Stimulated activated CD8-positive, alpha-beta memory T cell treated with anti-CD3 and anti-CD28 coated beads, Interleukin-12 subunit alpha, Interleukin-12 subunit beta, amount 100 ng/mL, for 24 hours (primary cell): ENCODE data around the gene CDH22.
A peak's percentile ranks its signal among the peaks of the same experiment; 100 is the strongest.

Experiments used
- DNase-seq: peaks from one replicate; pipeline ENCODE4 v3.0.0-alpha.2; 2020; ENCODE audit errors: extremely low read depth

The CDH22 gene

DNA sequence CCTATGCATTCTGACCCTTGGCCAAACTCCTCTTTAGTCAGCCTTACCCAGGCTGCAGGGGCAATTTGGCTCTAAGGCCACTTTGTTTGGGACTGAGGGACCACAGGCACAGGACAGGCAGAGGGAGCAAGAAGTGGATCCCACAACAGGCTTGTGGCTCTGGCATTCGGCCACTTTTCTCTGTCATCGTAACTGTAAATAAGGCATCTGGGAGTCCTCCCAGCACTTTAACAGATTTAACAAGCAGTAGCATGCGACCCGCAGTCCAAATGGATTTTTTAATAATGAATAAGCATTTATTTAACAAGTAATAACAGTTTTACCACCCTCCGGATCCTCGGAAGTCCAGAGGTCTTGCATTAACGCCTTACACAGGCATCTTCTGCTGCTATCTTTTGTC is 16.1 kb upstream of the CDH22 start:
- no peak for DNase-seq

DNA sequence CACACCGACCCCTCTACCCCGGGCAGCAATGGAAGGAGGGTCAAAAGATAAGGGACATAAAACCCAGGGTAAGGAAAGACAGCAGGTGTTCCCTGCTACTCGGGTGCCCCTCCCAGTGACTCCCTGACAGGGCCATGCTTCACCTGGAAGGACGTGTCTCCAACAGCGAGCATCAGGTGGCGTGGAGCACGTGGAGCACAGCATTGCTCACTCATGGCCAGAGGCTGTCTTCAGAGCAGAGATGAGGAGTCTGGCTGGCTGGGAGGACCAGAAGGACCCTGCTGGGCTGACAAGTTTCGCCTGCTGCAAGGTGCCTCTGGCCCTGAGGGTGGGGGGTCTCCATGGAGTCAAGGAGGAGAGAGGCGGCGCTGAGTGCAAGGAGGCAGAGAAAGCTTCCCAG is 15.3 kb upstream of the CDH22 start:
- no peak for DNase-seq

DNA sequence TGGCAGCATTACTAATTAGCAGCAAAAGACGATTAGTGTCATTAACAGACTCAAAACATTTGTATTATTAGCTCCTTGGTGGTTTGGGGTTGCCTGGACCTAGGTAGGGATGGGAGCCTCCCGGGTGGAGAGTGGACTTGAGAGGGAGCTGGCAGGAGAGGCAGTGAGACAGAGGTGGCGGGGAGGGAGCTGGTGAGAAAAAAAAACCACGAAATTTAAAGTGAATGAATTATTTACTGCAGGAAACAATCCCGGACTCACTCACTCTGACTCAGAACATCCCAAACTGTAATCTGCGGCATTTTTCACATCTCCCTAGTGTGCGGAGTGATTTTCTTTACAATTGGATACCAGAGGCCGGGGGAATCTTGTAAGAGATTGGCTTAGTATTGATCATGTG is 14.3 kb upstream of the CDH22 start:
- DNase-seq = no peak

DNA sequence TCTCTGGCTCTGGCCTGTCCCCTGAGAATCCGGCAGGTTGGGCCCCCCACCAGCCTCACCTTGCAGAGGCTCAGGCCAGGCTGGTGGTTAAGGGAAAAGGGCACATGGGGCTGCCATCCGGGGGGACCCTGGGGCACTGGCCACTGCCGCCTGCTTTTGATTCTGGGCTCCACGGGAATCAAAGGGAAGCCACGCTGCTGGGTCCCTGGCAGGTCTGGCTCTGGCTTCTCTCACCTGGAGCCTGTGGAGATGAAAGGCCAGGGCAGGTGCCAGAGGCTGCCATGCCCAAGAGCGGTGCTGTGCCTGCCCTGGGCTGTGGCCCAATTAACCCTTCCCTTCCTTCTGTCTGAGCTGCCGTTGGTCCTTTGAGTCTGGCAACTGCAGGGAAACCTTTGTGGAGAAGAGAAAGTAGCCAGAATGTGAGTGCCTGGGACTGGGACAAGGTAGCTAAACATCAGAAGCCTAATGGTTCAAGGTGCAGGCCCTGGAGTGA is 9.4 kb upstream of the CDH22 start:
- DNase-seq = no peak

DNA sequence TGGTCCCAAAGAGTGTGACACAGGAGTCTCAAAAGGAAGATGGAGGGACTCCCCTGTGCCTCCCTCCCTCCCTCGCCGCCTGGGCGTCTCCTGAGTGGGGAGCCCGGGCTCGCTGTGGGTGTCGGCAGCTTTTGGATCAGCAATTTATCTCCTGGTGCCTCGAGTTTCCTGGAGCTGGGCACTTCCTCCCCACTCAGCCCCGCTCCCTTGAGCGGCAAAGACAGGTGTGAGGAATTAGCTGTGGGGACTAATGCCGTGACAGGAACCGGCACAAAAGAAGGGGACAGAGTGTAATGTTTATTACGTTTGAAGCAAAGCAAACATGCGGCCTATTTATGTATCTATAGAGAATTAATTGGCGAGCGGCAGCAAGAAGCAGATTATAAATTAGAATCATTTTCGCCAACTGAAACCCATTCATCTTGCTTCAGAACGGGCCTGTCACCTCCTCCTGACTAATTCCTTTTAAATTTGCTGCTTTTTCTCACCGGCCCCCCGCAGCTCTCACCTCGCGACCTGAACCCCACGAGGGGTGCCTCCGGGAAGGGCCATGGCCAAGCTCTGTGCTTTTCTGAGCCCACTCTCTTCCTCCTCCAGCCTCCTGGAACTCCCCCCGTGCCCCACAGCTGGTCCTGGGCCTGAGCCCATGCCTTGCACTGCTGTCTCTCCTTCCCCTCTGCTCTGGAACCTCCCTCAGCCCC is 8.8 kb upstream of the CDH22 start:
- no peak for DNase-seq

DNA sequence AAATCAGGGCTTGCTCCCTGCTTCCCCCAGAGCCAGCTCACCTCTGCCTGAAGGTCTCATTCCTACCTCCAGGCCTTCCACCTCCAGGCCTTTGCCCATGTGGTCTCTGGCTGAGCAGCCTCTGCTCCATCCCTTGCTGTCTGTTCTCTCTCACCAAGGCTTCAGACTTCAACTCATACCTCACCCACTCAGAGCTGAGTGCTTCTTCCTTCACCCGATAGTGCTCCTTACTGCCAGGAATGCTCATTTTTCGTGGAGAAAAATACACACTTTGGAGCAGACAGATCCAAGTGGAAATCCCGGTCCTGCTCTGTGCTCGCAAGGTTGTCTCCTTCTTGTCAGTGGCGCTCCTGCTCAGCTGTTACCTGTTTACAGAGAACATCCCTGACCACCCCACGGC is 7.0 kb upstream of the CDH22 start:
- DNase-seq = no peak

DNA sequence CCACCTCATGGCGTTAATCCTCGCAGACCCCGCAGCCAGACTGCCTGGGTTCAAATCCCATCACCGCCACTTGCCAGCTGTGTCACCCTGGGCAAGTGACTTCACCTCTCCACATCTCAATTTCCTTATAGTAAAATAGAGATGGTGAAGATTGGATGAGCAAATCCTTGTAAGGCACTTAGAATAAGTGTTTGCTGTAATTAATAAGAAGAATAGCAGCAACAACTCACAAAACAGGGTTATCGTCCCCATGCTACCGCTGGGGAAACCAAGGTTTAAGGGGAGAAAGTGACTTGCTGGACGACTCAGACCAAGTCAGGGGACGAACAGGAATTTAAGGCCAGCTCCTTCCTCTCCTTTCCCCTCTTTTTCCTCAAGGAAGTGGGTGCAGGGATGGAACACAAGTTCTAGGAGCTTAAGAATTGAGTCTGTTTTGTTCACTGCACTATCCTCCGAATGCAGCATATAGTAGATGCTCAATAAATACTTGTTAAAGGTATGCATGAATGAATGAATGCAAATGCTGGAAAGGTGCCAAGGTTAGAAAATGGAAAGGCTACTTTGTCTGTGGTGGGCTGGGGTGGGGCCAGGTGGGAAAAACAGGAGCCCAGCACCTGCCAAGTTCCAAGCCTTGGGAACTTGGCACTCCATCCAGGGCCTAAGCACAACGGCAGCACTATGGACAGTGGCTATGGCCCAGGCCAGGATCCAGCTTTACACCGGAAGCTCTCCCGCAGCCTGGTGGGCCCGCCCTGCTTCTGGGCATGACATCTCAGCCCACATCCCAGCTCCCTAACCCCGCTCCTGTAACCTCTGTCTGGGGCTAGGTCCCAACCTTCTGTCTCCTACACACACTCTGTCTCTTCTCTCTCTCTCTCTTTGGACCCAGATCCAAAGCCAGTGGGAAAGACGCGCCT is 4.9 kb upstream of the CDH22 start:
- DNase-seq = no peak

DNA sequence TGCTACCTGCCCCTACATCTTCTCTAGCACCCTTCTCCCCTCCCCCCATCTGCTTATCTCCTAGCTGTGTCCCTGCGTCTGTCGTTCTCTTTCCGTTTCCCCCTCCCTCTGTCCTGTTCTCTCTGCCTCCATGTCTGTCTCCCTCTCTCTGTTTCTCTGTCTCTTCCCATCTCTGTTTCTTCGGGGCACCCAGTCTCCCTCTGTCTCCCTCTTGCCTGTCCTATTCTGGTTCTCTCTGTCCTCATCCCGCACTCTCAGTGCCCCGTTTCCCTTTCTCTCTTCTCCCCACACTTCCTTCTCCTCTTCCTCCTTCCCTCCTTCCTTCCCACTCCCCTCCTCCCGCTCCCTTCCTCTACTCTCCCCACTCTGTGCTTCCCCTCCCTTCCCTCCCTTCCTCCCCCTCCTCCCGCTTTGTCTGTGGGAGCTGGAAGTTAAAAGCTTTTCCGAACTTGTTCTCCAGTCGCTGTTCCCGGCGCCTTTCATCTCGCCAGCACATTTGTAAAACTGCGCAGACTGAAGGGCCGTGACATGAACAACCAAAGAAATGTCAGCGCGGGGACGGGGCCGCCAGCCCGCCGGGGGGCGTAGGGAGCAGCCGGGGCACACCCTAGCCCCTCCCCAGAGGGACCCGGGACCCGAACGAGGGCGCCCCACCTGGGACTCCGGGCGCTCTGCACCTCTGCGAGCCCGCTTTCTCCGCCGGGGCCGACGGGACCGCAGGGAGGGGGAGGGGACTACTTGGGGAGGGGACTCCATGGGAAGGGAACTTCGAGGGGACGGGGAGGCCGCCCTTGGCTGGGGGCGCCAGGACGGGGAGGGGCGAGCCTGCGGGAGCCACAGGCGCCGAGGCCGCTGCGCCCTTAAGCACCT is 4.0 kb upstream of the CDH22 start:
- no peak for DNase-seq

DNA sequence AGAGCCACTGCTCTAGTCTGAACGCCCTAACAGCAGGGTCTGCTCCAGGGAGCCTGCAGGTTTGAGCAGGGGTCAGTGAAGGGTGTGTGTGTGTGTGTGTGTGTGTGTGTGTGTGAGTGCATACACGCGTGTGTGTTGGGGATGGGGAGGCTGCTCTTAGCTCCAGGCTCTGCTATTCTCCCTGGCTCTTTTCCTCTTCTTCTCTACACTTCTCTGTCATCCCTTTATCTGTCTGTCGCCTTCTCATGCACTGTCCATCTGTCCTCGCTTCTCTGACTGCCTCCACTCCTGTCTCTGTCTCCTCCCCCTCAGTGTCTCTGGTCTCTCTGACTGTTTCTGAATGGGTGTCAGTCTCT is 3.4 kb upstream of the CDH22 start:
- no peak for DNase-seq

DNA sequence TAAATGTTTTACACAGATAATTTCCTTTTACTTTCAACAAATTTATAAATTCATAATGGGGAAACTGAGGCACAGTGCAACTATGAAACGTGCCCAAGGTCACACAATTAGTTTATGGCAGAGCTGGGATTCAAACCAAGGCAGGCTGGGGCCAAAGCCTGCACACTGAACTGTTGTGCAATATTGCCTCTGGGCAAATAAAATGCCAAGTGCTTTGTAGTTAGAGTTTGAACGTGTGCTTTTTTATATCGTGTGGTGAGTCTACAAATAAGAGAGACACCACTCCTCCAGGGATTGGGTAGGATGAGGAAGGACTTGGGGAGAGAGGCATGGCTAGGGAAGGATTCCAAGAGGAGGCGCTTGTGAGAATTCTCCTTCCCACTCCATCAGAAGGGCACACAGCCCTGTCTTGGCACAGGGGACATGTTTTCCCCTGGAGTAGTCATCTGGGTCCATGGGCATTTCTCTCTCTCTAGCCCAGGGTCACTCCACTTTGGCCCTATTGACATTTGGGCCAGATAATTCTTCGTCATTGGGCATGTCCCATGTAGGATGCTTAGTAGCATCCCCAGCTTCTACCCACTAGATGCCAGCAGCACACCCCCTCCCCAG is 2.8 kb upstream of the CDH22 start:
- DNase-seq = no peak

DNA sequence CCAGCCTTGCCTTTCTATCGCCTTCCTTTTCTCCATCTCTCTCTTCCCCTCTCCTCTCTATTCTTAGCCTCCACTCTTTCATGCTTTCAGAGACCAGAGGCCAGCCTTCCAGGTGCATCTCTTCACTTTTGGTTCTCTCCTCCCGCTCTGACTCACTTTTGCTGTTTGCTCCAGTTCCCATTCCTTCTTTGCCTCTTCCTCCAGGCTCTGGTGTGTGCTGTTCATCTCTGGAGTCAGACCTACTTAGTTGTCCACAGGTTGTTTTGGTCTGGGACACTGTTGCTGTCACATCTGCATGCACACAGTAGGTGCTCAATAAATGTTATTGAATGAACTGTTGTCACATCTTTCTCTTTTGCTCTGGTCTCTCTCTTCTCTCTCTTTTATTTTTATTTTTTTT is 1.6 kb upstream of the CDH22 start:
- DNase-seq = no peak

DNA sequence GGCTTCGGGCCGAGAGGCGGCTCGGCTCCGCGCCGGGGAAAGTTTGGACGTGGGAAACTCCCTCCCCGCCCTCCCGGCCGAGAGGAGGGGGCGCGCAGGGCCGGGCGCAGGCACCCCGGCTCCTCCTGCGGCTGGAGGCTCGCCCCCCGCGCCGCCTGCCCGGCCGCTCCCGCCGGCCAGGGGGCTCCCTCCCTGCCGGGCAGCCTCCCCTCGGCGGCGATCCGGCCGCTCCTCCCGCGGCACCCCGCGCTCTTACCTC is 370 bp downstream of the CDH22 start:
- no peak for DNase-seq

DNA sequence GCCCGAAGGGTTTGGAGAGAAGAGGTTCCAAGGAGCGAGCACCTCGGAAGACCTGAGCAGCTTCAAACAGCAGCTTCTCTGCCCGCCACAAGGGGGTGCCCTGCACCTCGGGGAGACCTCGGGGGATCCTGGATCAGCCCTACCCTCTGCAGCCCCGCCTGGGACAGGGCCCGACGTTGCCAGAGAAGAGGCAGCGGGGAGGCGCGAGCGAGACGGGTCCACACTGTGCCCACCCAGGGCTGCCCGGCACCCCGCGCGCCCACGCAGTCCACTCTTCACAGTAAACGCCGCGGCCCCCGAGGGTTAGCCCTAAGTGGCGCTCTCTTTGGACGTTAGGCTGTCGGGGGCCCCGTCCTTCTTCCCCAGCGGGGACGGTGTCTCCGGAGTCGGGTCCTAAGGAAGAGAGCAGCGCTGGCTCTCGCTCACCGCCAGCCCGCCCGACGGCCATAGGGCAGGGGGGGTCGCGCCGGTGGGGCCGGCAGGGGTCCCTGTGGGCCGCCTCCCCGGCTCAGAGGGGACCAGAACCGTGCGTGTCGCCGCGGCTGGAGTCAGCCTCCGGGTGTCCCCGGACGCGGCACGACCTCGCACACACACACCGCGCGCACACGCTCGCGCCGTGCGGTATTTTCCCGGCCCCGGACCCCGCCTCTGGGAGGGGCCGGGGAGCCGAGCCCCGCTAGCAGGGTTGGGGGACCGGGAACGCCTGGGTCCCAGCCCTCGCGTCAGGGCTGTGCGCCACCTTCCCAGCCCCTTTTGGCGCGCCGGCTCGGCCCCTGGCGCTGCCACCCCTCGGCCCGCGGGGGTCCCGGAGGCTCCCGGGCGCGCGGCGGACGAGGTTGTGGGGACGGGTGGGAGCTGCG is 929 bp downstream of the CDH22 start:
- peak; percentile 51 for DNase-seq

DNA sequence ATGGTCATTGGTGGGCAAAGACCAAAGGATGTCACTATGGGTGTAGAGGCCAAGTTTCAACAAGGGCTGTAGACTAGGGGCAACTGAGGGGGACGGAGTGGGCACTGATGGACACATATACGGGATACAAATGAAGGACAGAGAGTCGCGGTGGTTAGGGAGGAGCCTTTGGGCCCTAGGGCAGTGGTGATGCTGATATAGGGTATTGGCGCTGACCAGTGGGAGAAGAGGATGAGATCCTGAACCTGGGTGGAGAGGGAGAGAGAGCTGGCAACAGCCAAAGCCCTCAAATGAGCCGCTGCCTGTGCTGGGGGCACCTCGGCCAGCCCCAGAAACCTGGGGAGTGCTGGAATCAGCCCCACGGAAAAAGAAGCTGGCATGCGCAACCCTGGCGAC is 1.6 kb downstream of the CDH22 start:
- DNase-seq = no peak

DNA sequence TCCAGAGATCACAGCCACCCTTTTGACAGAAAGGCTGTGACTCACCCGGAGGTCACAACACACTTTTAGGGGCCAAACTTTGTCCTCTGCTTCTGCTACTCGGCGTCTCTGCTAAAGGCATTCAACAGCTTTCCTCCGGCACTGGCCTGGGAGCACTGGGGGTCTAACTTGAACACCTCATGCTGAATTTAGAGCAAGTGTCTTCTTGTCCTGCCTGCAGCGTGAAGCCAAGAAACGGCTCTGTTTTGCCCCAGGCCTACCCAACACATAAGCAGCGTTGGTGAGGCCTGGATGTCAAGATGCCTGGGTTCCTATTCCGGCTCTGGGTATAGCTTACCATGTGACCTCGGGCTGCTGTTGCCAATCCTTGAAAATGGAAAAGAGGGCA is 2.3 kb downstream of the CDH22 start:
- no peak for DNase-seq

DNA sequence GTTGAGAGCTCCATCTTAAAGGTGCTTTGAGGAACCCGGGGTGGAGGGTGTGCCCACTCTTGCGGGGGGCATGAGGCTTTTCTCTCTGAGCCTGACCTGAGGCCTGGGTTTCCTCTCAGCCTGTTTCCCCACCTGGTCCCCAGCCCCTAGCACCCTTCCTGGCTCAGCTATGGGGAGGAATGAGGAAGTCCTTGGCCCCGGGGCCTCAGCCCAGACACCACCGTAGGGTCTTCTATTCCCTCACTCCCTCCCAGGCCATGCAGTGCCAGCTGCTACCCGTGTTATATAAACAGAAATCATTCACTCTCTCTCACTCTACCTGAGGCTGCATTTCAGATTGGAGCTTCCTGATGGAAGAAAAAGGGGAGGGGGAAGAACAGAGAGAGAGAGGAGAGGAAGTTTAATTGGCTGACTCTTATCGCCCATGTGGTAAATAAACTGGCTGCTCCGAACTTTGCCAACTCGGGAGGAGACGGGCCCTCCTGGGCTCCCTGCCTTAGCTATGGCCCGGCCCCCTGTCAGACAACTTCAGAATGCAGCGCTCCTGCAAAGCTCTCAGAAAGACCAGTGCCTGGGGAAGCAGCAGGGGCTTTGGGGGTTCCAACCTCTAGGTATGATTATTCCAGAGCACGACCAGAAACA is 2.8 kb downstream of the CDH22 start:
- DNase-seq = no peak

DNA sequence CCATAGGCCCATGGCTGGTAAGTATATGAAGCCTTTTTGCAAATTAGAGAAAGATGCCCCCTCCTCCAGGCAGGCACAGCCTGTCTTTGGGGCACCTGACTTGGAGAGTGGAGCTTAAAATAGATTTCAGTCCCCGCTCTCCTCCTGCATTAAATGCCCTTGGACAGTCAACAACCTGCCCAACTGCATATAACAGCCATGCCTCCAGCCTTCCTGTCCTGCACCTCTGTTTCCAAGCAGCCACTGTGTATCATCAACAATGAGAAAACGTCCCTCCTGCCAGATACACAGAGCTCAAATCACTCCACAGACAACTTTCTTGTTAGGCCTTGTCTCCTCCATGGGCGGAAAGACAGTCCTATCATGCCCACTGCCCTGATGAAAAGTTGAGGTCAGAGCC is 3.4 kb downstream of the CDH22 start:
- no peak for DNase-seq

DNA sequence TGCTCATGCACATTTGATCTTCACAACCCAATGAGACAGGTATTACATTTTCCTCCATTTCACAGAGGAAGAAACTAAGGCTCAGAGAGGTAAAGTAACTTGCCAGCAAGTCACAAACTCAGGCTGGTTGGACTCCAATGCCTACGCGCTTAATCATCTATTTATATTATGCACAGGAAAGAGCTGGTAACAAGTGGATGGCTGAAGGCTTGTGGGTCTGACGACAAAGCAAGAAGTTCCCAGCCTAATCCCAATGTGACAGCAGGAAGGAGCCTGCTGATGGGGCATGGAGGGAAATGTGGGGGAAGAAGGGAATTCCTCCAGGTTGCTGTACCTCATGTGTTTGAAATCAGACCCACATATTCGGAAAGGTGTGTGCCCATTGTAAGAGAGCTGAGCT is 3.9 kb downstream of the CDH22 start:
- DNase-seq = no peak

DNA sequence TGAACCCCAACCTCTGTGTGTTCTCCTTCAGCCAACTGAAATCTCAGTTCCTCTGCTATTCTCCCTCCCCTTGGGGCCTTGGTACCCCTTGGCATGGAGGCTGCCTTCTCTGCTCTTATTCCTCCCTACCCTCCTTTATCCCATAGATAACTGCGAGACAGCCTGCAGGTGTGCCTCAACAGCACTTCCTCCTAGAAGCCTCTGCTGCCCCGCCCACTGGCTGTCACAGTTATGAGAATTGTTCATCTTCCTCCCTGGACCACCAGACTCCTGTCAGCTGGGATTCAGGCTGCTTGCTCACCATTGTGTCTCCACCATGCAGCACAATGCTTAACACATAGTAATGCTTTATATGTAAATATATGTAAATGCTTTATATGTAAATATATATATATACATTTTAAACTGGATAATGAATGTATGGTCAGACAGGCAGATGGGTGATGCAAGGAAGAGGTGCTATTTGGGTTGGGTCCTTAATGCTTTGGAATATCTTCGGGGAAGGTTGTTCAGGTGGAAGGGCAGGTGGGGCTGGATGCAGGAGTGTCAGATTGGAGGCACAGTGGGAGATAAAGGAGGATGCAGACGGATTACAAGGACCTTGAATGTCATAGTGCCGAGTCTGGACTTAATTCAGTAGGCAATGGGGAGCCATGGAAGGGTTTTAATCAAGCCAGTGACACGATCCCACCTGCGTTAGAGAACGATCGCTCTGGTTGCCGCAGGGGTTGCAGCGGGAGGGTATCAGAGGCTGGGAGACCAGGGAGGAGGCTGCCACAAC is 4.9 kb downstream of the CDH22 start:
- DNase-seq = no peak

DNA sequence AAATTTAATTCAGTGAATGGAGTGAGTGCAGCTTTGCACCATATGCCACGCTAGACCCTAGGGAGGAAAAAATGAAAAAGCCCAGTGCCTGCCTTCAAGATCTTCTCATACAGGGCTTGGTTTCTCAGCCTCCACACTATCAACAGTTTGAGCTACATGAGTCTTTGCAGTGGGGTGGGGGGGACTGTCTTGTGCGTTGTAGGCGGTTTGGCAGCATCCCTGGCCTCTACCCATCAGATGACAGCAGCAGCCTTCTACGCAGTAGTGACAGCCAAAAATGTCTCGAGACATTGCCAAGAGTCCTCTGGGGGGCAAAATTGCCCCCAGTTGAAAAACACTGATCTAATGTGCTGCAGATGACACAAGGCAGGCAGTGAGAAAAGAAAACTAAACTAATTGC is 6.2 kb downstream of the CDH22 start:
- no peak for DNase-seq
